ENCODE data around the gene FAM217A.

- TF ChIP-seq RFX5 (IDR thresholded peaks at IDR 0.05) (no peak), USF2 (IDR thresholded peaks at IDR 0.05) (no peak), E2F6 (IDR thresholded peaks at IDR 0.05; ENCODE audit: borderline replicate concordance, low read depth) (no peak)
Measured at GRCh38 chr6:4115741-4116140, 36.8 kb upstream of the FAM217A start.
